OCI-LY1 (cell line): ENCODE data around the gene EEFSEC.

Source experiments
- H2AFZ ChIP-seq: fragments of 200-600 bp; sonication (generic), shearing (Covaris generic); 2 replicates; pipeline ENCODE4 v1.6.0; 2014; ENCODE audit warnings: antibody characterized with exemption, mild to moderate bottlenecking, low read length
- H3F3A ChIP-seq: fragments of 200-600 bp; sonication (generic), shearing (Covaris generic); 2 replicates; pipeline ENCODE4 v1.6.0; 2014; ENCODE audit warnings: mild to moderate bottlenecking, antibody characterized with exemption, low read length, moderate library complexity; ENCODE audit not compliant: insufficient read depth
- H3K27ac ChIP-seq: fragments of 200-600 bp; sonication (generic); 2 replicates; pipeline ENCODE4 v1.5.1; 2014; ENCODE audit warnings: low read length, mixed run types, mild to moderate bottlenecking, low read depth; ENCODE audit not compliant: poor library complexity, severe bottlenecking
- H3K27me3 ChIP-seq: fragments of 200-600 bp; sonication (generic); 2 replicates; pipeline ENCODE4 v1.6.0; 2014; ENCODE audit warnings: antibody characterized with exemption, mild to moderate bottlenecking, low read length, moderate library complexity; ENCODE audit not compliant: insufficient read depth
- H3K36me3 ChIP-seq: fragments of 200-600 bp; sonication (generic); 2 replicates; pipeline ENCODE4 v1.6.1; 2014; ENCODE audit warnings: mild to moderate bottlenecking, antibody characterized with exemption, low read length, moderate library complexity, mixed read lengths; ENCODE audit not compliant: insufficient read depth
- H3K4me1 ChIP-seq: fragments of 200-600 bp; sonication (generic); 2 replicates; pipeline ENCODE4 v1.5.1; 2014; ENCODE audit warnings: mild to moderate bottlenecking, low read length, moderate library complexity; ENCODE audit not compliant: insufficient read depth, severe bottlenecking
- H3K4me2 ChIP-seq: fragments of 200-600 bp; sonication (generic), shearing (Covaris generic); 2 replicates; pipeline ENCODE4 v1.6.1; 2014; ENCODE audit warnings: low read length
- H3K4me3 ChIP-seq: fragments of 200-600 bp; sonication (generic); 2 replicates; pipeline ENCODE4 v1.5.1; 2014; ENCODE audit warnings: low read length, low read depth, mild to moderate bottlenecking, mixed read lengths; ENCODE audit not compliant: poor library complexity, severe bottlenecking
- H3K79me2 ChIP-seq: fragments of 200-600 bp; shearing (Covaris generic); 2 replicates; pipeline ENCODE4 v1.6.1; 2016; ENCODE audit warnings: mixed run types, low read length, mixed read lengths; ENCODE audit not compliant: insufficient read depth
- H3K9ac ChIP-seq: fragments of 200-600 bp; sonication (generic), shearing (Covaris generic); 2 replicates; pipeline ENCODE4 v1.6.1; 2014; ENCODE audit warnings: mild to moderate bottlenecking, low read length, mixed read lengths
- H3K9me2 ChIP-seq: fragments of 200-600 bp; sonication (generic), shearing (Covaris generic); 2 replicates; pipeline ENCODE4 v1.6.1; 2014; ENCODE audit warnings: low read depth, mild to moderate bottlenecking, low read length, mixed read lengths
- H3K9me3 ChIP-seq: fragments of 200-600 bp; shearing (Covaris generic); 2 replicates; pipeline ENCODE4 v1.6.1; 2014; ENCODE audit warnings: low read length, mixed read lengths
- H4K20me1 ChIP-seq: fragments of 200-600 bp; sonication (generic), shearing (Covaris generic); 2 replicates; pipeline ENCODE4 v1.6.0; 2016; ENCODE audit warnings: mild to moderate bottlenecking, low read length; ENCODE audit not compliant: insufficient read depth
- CTCF ChIP-seq: fragments of 200-600 bp; sonication (generic), shearing (Covaris generic); IDR thresholded peaks from 2 replicates; pipeline ENCODE4 v1.5.1; 2017; ENCODE audit warnings: mild to moderate bottlenecking, antibody characterized with exemption, low read length, moderate library complexity, mixed read lengths
- EZH2 ChIP-seq: fragments of 200-600 bp; sonication (generic), shearing (Covaris generic); IDR thresholded peaks from 2 replicates; pipeline ENCODE4 v1.8.0; 2017; ENCODE audit warnings: borderline replicate concordance, mixed run types, mild to moderate bottlenecking, antibody characterized with exemption, low read length, moderate library complexity, mixed read lengths

The EEFSEC gene

GRCh38 chr3:128235207-128235926, 82.1 kb downstream of the EEFSEC start:
- no peaks in the 10 kb centered on the region for H3K27me3 ChIP-seq

GRCh38 chr3:128236657-128237056, 83.4 kb downstream of the EEFSEC start:
- Histone ChIP-seq H3K27me3 (no peaks in the 10 kb centered on the region), H4K20me1 (no peaks in the 10 kb centered on the region), H2AFZ (no peak overlapping the region), H3K4me1 (peaks cover 17% of the 10 kb centered on the region), H3K4me3 (no peak overlapping the region), H3K27ac (no peak overlapping the region), H3K9me3 (no peaks in the 10 kb centered on the region), H3K79me2 (no peaks in the 10 kb centered on the region), H3K36me3 (no peaks in the 10 kb centered on the region), H3F3A (no peaks in the 10 kb centered on the region), H3K9me2 (no peaks in the 10 kb centered on the region), H3K9ac (no peak overlapping the region), H3K4me2 (no peak overlapping the region)
- TF ChIP-seq EZH2 (no peak), CTCF (no peak)

More at GRCh38 chr3:128235207-128235926, 82.1 kb downstream of the EEFSEC start:
- no peaks in the 10 kb centered on the region for H3K36me3 ChIP-seq
- H2AFZ ChIP-seq: no peak overlapping the region
- no peak overlapping the region for H3K27ac ChIP-seq
- TF ChIP-seq EZH2: no peak
- H3K9me2 ChIP-seq: no peaks in the 10 kb centered on the region
- H3K79me2 ChIP-seq: no peaks in the 10 kb centered on the region
- H3K9ac ChIP-seq: no peak overlapping the region
- H3K9me3 ChIP-seq: no peaks in the 10 kb centered on the region
- H4K20me1 ChIP-seq: no peaks in the 10 kb centered on the region
- H3K4me1 ChIP-seq: peaks cover 17% of the 10 kb centered on the region
- H3K4me3 ChIP-seq: no peak overlapping the region
- H3F3A ChIP-seq: no peaks in the 10 kb centered on the region
- no peak overlapping the region for H3K4me2 ChIP-seq

GRCh38 chr3:128237348-128238183, 84.3 kb downstream of the EEFSEC start:
- Histone ChIP-seq H3K9ac (no peak overlapping the region), H4K20me1 (no peaks in the 10 kb centered on the region), H3F3A (no peaks in the 10 kb centered on the region), H3K4me2 (no peak overlapping the region), H3K4me1 (peaks cover 17% of the 10 kb centered on the region), H3K4me3 (no peak overlapping the region), H3K36me3 (no peaks in the 10 kb centered on the region), H3K79me2 (no peaks in the 10 kb centered on the region), H3K9me2 (no peaks in the 10 kb centered on the region), H3K27me3 (no peaks in the 10 kb centered on the region), H2AFZ (no peak overlapping the region), H3K27ac (no peak overlapping the region), H3K9me3 (no peaks in the 10 kb centered on the region)
- TF ChIP-seq EZH2 (no peak), CTCF (no peak)
